Mesodermal cell (in vitro differentiated cells): Measurements from ENCODE around the gene ATF6.

Experiments
- H3K27ac ChIP-seq: 2 replicates; pipeline ENCODE4 v1.7.0; 2013; ENCODE audit warnings: mild to moderate bottlenecking, low read depth, low read length, moderate library complexity; ENCODE audit not compliant: severe bottlenecking
- H3K36me3 ChIP-seq: 2 replicates; pipeline ENCODE4 v1.7.1; 2013; ENCODE audit warnings: mild to moderate bottlenecking, low read length, moderate library complexity; ENCODE audit not compliant: control insufficient read depth, insufficient read depth
- H3K4me1 ChIP-seq: one replicate; pipeline ENCODE4 v1.7.1; 2013; ENCODE audit warnings: mild to moderate bottlenecking, low read length; ENCODE audit not compliant: insufficient read depth, control insufficient read depth, poor library complexity, severe bottlenecking
- H3K4me3 ChIP-seq: 2 replicates; pipeline ENCODE4 v1.7.0; 2013; ENCODE audit warnings: low read length, control low read depth, mild to moderate bottlenecking; ENCODE audit not compliant: insufficient read depth, poor library complexity, severe bottlenecking; ENCODE audit errors: extremely low read depth
- H3K9me3 ChIP-seq: 2 replicates; pipeline ENCODE4 v1.7.1; 2013; ENCODE audit warnings: mild to moderate bottlenecking, low read length, moderate library complexity; ENCODE audit not compliant: control insufficient read depth
- WGBS, 2 experiments: methylation state at CpG; one replicate each; pipeline ENCODE4 v1.1.5; 2013; ENCODE audit warnings: missing lambda C conversion rate in 2 of 2; ENCODE audit not compliant: insufficient coverage in 2 of 2; 5-methylcytosine and 5-hydroxymethylcytosine counted together

The ATF6 gene

GRCh38 chr1:161725908-161726472, 40.1 kb upstream of the ATF6 start:
- 3 to 4% methylated on average over 33 to 34 of the region's 34 CpGs for WGBS, 2 experiments

GRCh38 chr1:161726473-161727255, 39.5 kb upstream of the ATF6 start:
- Histone ChIP-seq H3K27ac (peak overlapping the region; percentile 75), H3K36me3 (no peaks in the 10 kb centered on the region), H3K4me3 (peak overlapping the region; percentile 70), H3K4me1 (peaks cover 15% of the 10 kb centered on the region), H3K9me3 (no peaks in the 10 kb centered on the region)
- 0% methylated on average over 45 to 57 of the region's 83 CpGs for WGBS, 2 experiments

More at GRCh38 chr1:161725908-161726472, 40.1 kb upstream of the ATF6 start:
- Histone ChIP-seq H3K9me3 (no peaks in the 10 kb centered on the region), H3K4me1 (peaks cover 14% of the 10 kb centered on the region), H3K27ac (peak overlapping the region; percentile 66), H3K4me3 (peak overlapping the region; percentile 70), H3K36me3 (no peaks in the 10 kb centered on the region)

- 2 to 8% methylated on average over 11 to 35 of the region's 38 CpGs for WGBS, 2 experiments
- Histone ChIP-seq H3K9me3 (no peaks in the 10 kb centered on the region), H3K36me3 (no peaks in the 10 kb centered on the region), H3K27ac (peak overlapping the region; percentile 75), H3K4me1 (peaks cover 19% of the 10 kb centered on the region), H3K4me3 (peak overlapping the region; percentile 70)
Measured at GRCh38 chr1:161727256-161727924, 38.7 kb upstream of the ATF6 start.

- H3K4me3 ChIP-seq, result no peak overlapping the region
- H3K36me3 ChIP-seq, result no peaks in the 10 kb centered on the region
- 50 to 63% methylated on average over 3 of the region's 7 CpGs for WGBS, 2 experiments
- peaks cover 19% of the 10 kb centered on the region for H3K4me1 ChIP-seq
- no peak overlapping the region for H3K27ac ChIP-seq
- no peaks in the 10 kb centered on the region for H3K9me3 ChIP-seq
Measured at GRCh38 chr1:161728376-161729226, 37.5 kb upstream of the ATF6 start.

GRCh38 chr1:161730050-161730564, 36.0 kb upstream of the ATF6 start:
- no peak overlapping the region for H3K27ac ChIP-seq
- no peaks in the 10 kb centered on the region for H3K9me3 ChIP-seq
- H3K4me3 ChIP-seq, result no peak overlapping the region
- 60 to 100% methylated on average over 1 of the region's 6 CpGs for WGBS, 2 experiments
- H3K4me1 ChIP-seq, result peaks cover 19% of the 10 kb centered on the region
- no peaks in the 10 kb centered on the region for H3K36me3 ChIP-seq

- Histone ChIP-seq H3K4me1 (peaks cover 15% of the 10 kb centered on the region), H3K4me3 (no peak overlapping the region), H3K9me3 (no peaks in the 10 kb centered on the region), H3K36me3 (no peaks in the 10 kb centered on the region), H3K27ac (no peak overlapping the region)
- 67 to 94% methylated on average over 2 to 3 of the region's 6 CpGs for WGBS, 2 experiments
Measured at GRCh38 chr1:161731241-161731640, 34.9 kb upstream of the ATF6 start.

GRCh38 chr1:161731981-161732718, 34.0 kb upstream of the ATF6 start:
- no peak overlapping the region for H3K27ac ChIP-seq
- peaks cover 15% of the 10 kb centered on the region for H3K4me1 ChIP-seq
- no peaks in the 10 kb centered on the region for H3K9me3 ChIP-seq
- WGBS, 2 experiments, result 65% methylated on average over 3 of the region's 5 CpGs; no CpG with 5 or more reads in 1 of the 2 experiments
- no peak overlapping the region for H3K4me3 ChIP-seq
- no peaks in the 10 kb centered on the region for H3K36me3 ChIP-seq

- H3K27ac ChIP-seq, result no peak overlapping the region
- no CpG with 5 or more reads among the region's 1 CpG for WGBS, 2 experiments
- no peaks in the 10 kb centered on the region for H3K36me3 ChIP-seq
Measured at GRCh38 chr1:161733526-161733925, 32.6 kb upstream of the ATF6 start.

GRCh38 chr1:161735837-161736236, 30.3 kb upstream of the ATF6 start:
- Histone ChIP-seq H3K4me3 (no peak overlapping the region), H3K4me1 (peaks cover 6% of the 10 kb centered on the region), H3K9me3 (no peaks in the 10 kb centered on the region), H3K27ac (no peak overlapping the region), H3K36me3 (no peaks in the 10 kb centered on the region)
- WGBS, 2 experiments, result 89 to 100% methylated on average over 1 to 3 of the region's 3 CpGs

More at GRCh38 chr1:161733526-161733925, 32.6 kb upstream of the ATF6 start:
- Histone ChIP-seq H3K4me1 (peaks cover 15% of the 10 kb centered on the region), H3K9me3 (no peaks in the 10 kb centered on the region), H3K4me3 (no peak overlapping the region)
